ENCODE measurements around the gene MLPH. TPM values are rescaled to one million over a fixed set of nuclear protein-coding genes. Genes with fewer than 3 reads are reported as not detected.

MLPH gene
- total and polyA plus RNA-seq, 9 of the 15 experiments (the other 6 are each of a cell fraction or from before 2014, with no cell fraction given), result 0.22 TPM; not detected in 8

DNA sequence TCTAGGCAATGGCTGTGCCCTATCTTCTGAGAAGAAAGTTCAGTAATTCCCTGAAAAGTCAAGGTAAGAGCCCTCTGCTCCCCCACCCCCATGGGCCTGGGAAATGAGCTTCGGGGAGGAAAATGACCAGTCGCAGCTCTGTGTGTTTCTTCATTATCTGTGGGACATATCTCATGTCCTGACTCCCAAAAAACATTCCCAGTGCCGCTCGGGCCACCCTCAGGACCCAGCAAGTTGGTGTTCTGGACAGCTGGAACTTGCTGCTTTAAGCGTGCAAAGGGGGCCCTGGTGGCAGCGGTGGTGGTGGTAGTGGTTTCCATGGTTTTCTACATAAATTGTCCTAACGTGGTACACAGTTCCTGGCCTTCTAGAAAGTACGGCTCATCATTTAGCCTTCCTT is 62.2 kb downstream of the MLPH start:
- no peak for ATAC-seq
- H3K9me1 ChIP-seq (ENCODE audit: control insufficient read depth, insufficient read depth, low read length), result no peaks in the 10 kb centered on the region
- H4K20me1 ChIP-seq (replicated peaks; ENCODE audit: control insufficient read depth, insufficient read depth, low read length), result no peaks in the 10 kb centered on the region; the same call in 1 of the 2 replicates
- DNase-seq (ENCODE audit: extremely low read depth in 1 of 4, low spot score in 3 of 4), result no peak
- no peak for FAIRE-seq
- H3K79me2 ChIP-seq (ENCODE audit: control insufficient read depth, insufficient read depth, low read length), result no peaks in the 10 kb centered on the region
- no peak overlapping the region for H3K9ac ChIP-seq (ENCODE audit: insufficient read depth in 1 of 2, low read depth in 2 of 2, low read length in 2 of 2)
- BruUV-seq (replicated peaks), result no TSS peak
- no peaks in the 10 kb centered on the region for H3K4me1 ChIP-seq (replicated peaks in 1 of 2; ENCODE audit: control insufficient read depth in 2 of 2, insufficient read depth in 2 of 2, low read length in 2 of 2)
- in situ Hi-C loops (cut with MboI) (no loop called here), intact Hi-C loops (cut with micrococcal nuclease) (no loop called here)
- ChIA-PET POLR2A (interaction anchor here (0.6 kb wide), 1 partner anchor 16 kb away, joined by 3 read pairs; no protein-coding TSS in a partner anchor), CTCF (ENCODE audit: low intra/inter-chr PET ratio) (no interaction called here)
- WGBS (ENCODE audit: insufficient coverage, low coverage, missing lambda C conversion rate), result 3% methylated on average over 5 of the region's 8 CpGs
- H3K27me3 ChIP-seq (ENCODE audit: control insufficient read depth in 2 of 2, insufficient read depth in 2 of 2, low read length in 2 of 2), result peaks cover 2 to 37% of the 10 kb centered on the region in 2 experiments; a peak in 4 of 5 replicates
- no peaks in the 10 kb centered on the region for H3K9me3 ChIP-seq (replicated peaks; ENCODE audit: control insufficient read depth, insufficient read depth, low read depth, low read length)
- H3K36me3 ChIP-seq (ENCODE audit: control insufficient read depth, insufficient read depth, low read length), result no peaks in the 10 kb centered on the region
- H3K4me3 ChIP-seq, result no peak overlapping the region
- H3K27ac ChIP-seq (ENCODE audit: extremely low read depth, low read depth, low read length), result no peak overlapping the region
- no peak overlapping the region for H3K4me2 ChIP-seq (ENCODE audit: insufficient read depth, low read length)
- H2AFZ ChIP-seq (ENCODE audit: low read depth, low read length), result no peak overlapping the region
- TF ChIP-seq, protein P1, sequence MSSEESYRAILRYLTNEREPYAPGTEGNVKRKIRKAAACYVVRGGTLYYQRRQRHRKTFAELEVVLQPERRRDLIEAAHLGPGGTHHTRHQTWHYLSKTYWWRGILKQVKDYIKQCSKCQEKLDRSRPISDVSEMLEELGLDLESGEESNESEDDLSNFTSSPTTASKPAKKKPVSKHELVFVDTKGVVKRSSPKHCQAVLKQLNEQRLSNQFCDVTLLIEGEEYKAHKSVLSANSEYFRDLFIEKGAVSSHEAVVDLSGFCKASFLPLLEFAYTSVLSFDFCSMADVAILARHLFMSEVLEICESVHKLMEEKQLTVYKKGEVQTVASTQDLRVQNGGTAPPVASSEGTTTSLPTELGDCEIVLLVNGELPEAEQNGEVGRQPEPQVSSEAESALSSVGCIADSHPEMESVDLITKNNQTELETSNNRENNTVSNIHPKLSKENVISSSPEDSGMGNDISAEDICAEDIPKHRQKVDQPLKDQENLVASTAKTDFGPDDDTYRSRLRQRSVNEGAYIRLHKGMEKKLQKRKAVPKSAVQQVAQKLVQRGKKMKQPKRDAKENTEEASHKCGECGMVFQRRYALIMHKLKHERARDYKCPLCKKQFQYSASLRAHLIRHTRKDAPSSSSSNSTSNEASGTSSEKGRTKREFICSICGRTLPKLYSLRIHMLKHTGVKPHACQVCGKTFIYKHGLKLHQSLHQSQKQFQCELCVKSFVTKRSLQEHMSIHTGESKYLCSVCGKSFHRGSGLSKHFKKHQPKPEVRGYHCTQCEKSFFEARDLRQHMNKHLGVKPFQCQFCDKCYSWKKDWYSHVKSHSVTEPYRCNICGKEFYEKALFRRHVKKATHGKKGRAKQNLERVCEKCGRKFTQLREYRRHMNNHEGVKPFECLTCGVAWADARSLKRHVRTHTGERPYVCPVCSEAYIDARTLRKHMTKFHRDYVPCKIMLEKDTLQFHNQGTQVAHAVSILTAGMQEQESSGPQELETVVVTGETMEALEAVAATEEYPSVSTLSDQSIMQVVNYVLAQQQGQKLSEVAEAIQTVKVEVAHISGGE (CRISPR knock-in tag; IDR thresholded peaks at IDR 0.05), result no peak
- no peak for TF ChIP-seq XRCC4 (IDR thresholded peaks at IDR 0.05; ENCODE audit: extremely low read depth, insufficient read depth, insufficient read length)
- TF ChIP-seq, protein P2, sequence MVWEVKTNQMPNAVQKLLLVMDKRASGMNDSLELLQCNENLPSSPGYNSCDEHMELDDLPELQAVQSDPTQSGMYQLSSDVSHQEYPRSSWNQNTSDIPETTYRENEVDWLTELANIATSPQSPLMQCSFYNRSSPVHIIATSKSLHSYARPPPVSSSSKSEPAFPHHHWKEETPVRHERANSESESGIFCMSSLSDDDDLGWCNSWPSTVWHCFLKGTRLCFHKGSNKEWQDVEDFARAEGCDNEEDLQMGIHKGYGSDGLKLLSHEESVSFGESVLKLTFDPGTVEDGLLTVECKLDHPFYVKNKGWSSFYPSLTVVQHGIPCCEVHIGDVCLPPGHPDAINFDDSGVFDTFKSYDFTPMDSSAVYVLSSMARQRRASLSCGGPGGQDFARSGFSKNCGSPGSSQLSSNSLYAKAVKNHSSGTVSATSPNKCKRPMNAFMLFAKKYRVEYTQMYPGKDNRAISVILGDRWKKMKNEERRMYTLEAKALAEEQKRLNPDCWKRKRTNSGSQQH (CRISPR knock-in tag; IDR thresholded peaks at IDR 0.05), result no peak
- TF ChIP-seq ILF3 (IDR thresholded peaks at IDR 0.05; ENCODE audit: borderline replicate concordance), result no peak
- TF ChIP-seq USF2 (CRISPR knock-in tag; IDR thresholded peaks at IDR 0.05), result no peak
- no peak for TF ChIP-seq FOXP1 (CRISPR knock-in tag; IDR thresholded peaks at IDR 0.05)
- TF ChIP-seq PHF21A (IDR thresholded peaks at IDR 0.05; ENCODE audit: borderline replicate concordance, low read depth), result no peak
- TF ChIP-seq, protein P3, sequence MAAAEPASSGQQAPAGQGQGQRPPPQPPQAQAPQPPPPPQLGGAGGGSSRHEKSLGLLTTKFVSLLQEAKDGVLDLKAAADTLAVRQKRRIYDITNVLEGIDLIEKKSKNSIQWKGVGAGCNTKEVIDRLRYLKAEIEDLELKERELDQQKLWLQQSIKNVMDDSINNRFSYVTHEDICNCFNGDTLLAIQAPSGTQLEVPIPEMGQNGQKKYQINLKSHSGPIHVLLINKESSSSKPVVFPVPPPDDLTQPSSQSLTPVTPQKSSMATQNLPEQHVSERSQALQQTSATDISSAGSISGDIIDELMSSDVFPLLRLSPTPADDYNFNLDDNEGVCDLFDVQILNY (CRISPR knock-in tag; IDR thresholded peaks at IDR 0.05), result no peak
- no peak for TF ChIP-seq YY1 (IDR thresholded peaks at IDR 0.05; ENCODE audit: borderline replicate concordance in 1 of 3, control insufficient read depth in 1 of 3, extremely low read depth in 1 of 3, insufficient read depth in 3 of 3, insufficient read length in 1 of 3, insufficient replicate concordance in 2 of 3, low read depth in 1 of 3, low read length in 2 of 3)

Data from K562 (cell line).